GM19099 (cell line): Measurements from ENCODE around the gene ATP1A2.

Experiments
- POLR2A ChIP-seq: IDR thresholded peaks from 3 replicates; pipeline ENCODE4 v1.6.1; 2011; ENCODE audit warnings: low read depth; ENCODE audit not compliant: insufficient read length; ENCODE audit errors: extremely low read depth

ATP1A2 gene

DNA sequence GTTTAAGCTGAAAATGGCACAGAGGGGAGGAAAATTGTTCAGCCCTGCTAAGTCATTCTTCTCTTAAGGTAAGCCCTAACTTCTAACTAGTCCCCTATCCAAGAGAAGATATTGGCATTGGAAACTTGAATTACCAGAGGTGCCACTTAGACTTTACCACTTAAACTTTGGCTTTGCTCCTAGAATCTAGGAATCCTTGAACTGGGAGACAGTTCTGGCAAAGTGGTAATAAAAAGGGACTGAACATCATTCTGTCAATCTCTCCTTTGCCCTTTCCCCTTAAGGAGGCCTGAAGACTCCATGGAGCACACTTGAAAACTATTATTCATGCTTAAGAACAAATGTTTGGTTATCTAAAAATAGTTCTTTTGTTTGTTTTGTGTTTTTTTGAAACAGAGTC, 44.3 kb downstream of the ATP1A2 start:
- no peak for TF ChIP-seq POLR2A

DNA sequence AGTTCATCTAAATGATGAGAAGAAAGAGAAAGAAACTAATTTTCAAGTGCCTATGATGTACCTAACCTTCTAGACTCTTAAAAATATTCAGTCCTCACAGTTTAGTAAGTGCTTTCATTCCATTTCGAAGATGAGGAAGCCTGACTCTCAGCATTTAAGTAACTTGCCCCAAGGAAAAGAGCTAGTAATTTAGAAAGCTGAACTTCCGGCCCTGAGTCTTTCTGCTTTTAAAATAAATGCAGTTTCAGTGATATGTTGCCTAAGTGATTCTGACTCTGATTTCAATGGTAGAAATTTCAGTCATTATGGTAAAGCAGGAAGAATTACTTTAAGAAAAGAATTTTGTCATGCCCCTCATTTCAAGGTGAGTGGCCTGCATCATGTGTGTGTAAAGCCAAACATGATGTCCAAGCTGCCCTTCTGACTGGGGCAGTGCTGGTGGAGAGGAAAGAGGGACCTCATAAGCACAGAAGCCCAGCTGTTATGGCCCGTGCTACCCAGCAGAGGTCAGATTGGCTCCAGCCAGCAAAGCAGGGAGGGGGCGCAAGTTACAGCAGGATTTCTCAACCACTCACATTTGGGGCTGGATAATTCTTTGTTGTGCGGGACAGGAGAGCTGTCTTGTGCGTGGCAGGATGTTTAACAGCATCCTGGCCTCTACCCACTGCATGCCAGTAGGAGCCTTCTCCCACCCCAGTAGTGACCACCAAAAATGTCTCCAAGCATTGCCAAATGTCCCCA, 46.6 kb downstream of the ATP1A2 start:
- TF ChIP-seq POLR2A, result no peak

DNA sequence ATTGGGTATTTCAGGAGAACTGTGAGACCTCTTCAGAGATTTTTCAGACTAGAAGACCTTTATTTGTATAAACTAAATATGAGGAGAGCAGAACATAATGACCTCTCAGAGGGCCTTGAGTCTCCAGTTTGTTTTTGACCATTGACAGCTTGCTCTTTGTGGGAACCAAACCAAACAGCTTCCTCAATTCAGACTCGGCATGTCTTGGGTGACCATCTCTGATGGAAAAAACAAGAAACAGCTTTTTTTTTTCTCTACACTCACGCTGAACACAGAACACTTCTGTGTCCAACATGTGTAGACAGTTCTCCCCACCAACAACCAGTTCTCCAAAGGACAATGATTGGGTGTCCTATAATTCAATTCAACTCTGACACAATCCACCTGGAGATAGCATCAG, 47.4 kb downstream of the ATP1A2 start:
- TF ChIP-seq POLR2A, result no peak

DNA sequence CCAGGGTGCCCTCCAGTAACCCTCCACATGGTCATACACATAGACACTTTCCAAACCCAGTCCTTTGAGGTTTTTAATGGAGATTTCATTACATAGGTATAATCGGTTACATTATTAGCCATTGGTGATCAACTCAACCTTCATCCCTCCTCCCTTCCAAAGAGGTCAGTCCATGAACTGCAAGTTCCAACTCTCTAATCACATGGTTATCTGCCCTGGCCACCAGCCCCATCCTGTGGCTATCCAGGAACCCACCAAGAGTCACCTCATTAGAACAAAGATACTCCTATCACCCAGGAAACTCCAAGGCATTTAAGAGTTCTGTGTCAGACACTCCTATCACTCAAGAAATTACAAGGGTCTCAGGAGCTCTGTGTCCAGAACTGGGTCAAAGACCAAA, 48.1 kb downstream of the ATP1A2 start:
- TF ChIP-seq POLR2A, result no peak

DNA sequence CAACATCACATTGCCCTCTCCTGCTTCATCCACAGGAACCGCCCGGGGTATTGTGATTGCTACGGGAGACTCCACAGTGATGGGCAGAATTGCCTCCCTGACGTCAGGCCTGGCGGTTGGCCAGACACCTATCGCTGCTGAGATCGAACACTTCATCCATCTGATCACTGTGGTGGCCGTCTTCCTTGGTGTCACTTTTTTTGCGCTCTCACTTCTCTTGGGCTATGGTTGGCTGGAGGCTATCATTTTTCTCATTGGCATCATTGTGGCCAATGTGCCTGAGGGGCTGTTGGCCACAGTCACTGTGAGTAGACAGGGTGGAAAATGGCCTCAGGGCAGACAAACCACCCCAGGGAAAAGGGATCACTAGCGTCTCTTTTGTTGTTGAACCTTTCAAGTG, 48.6 kb downstream of the ATP1A2 start:
- no peak for TF ChIP-seq POLR2A

DNA sequence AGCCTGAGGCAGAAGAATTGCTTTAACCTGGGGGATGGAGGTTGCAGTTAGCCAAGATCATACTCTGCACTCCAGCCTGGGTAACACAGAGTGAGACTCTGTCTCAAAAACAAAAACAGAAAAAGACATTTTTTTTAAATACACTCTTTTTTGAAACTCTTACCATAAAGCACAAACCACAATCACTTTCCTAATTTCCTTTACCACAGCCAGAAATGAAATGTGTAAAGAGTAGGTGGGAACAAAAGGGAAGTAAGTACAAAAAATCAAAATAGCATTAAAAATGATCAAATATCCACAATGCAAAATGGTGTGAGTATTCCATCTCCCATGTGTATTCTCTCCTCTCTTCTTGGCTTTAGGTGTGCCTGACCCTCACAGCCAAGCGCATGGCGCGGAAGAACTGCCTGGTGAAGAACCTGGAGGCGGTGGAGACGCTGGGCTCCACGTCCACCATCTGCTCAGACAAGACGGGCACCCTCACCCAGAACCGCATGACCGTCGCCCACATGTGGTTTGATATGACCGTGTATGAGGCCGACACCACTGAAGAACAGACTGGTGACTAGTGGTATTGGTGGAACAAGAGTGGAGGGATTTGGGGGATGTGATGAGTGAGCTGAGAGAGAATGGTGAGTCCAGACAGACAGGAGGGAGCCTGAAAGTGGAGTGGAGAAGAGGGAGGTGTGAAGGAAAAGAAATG, 50.8 kb downstream of the ATP1A2 start:
- TF ChIP-seq POLR2A, result no peak

DNA sequence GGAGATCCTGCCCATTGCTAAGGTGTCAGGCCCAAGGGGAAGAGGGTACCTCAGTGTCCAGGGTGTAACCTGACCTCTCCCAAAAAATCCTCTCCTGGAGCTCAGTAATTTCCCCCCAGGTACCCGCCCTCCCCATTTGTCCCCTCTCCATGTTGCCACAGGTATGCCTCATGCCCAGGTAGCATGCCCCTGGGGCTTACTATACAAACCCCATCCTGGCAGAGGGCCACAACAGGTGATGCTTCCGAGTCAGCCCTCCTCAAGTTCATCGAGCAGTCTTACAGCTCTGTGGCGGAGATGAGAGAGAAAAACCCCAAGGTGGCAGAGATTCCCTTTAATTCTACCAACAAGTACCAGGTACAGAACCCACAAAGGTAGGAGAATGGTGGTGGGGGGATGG, 51.5 kb downstream of the ATP1A2 start:
- no peak for TF ChIP-seq POLR2A

DNA sequence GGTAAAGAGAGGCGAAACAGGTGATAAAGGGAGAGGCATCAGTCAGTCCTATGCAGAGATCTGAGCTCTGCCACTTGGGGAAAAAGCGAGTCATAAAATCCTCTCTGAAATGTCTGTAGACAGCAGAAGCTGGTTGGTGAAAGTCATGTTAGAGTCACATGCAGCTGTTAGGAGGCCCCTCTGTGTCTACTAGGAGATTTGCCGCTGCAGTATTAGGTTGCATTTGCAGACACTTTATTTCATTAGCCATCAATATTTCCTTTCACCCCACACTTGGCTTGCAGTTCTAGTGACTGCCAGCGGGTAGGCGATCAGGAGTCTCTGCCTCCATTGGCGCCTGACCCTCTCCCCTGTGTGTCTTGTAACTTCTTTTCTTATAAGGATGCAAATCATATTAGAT, 52.0 kb downstream of the ATP1A2 start:
- no peak for TF ChIP-seq POLR2A

DNA sequence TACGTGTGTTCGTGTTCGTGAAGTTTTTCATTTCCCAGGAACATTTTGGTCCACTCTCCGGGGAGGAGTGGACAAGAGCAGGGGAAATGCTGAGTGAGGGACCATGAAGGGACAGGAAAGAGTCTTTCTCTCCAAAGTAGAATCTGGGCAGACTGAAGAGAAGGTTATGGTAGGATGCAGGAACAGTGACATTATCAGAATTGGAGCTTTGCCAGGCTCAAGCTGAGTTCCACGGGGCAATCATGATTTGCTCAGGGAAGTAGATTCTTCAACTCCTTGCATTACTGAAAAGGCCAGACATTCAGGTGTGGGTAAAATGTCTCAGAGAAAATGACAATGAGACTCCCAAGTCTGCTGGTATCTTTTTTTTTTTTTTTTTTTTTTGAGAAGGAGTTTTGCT, 52.5 kb downstream of the ATP1A2 start:
- TF ChIP-seq POLR2A, result no peak

DNA sequence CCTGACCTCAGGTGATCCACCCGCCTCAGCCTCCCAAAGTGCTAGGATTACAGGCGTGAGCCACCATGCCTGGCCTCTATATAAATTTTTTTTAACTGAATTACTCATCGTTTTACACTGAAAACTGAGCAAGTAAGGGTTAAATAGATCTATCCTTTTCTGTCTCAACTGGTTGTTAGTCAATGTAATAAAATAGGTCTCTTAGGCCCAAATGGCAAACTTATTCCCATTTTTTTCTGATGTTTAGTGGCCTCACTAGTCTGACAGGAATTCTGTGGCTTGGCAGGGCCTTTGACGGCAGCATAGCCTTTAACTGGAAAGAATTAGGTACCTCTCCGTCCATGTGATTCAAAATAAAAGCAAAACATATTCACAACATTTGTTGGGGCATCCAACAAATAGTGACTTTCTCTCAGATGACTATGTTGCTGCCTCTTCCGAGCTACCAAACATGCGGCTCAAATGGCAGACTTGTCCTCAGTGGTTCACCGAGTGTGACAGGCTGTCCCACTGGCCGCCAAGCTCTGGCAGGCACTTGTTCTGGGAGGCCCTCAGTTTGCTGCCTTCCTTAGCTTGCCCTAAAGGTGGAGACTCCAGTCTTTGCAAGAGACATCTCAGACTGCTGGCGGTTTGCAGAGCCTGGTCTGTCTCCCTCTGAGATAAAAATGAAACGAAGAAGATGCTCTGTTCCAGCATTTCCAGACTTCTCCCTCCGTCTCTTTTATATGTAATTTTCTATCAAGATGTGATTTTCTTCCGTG, 53.2 kb downstream of the ATP1A2 start:
- TF ChIP-seq POLR2A, result no peak

DNA sequence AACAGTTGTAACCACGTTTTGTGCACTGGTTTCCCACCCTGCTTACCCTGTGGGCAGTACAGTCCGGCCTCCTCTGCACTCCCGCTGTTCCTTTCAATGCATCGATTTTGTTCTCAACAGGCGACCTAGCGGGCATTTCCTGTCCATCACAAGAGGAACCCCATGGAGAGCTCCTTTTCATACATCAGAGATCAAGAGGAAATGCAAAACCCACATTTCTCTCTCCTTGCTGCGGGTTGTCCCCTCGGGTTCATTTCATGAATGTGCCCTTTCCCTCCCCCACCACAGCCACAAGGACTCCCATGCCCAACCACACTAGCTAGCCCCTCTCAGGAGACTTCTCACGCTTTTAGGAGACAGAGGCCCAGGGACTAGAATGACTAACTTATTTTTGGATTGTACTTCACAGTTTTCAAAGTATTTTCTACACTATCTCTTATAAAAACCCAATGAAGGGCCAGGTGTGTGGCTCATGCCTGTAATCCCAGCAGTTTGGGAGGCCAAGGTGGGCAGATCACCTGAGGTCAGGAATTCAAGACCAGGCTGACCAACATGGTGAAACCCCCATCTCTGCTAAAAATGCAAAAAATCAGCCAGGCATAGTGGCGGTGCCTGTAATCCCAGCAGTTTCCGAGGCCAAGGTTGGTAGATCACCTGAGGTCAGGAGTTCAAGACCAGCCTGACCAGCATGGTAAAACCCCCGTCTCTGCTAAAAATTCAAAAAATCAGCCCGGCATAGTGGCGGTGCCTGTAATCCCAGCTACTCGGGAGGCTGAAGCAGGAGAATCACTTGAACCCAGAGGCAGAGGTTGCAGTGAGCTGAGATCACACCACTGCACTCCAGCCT, 54.2 kb downstream of the ATP1A2 start:
- TF ChIP-seq POLR2A, result no peak

DNA sequence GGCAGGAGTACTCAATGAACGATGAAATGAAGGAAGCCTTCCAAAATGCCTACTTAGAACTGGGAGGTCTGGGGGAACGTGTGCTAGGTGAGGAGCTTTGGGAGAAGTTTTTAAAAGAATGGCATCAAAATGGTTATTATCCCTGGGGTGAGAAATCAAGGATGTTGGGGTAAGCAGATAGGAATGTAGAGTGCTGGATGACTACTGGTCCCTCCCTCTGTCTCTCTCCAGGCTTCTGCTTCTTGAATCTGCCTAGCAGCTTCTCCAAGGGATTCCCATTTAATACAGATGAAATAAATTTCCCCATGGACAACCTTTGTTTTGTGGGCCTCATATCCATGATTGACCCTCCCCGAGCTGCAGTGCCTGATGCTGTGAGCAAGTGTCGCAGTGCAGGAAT, 55.8 kb downstream of the ATP1A2 start:
- no peak for TF ChIP-seq POLR2A

DNA sequence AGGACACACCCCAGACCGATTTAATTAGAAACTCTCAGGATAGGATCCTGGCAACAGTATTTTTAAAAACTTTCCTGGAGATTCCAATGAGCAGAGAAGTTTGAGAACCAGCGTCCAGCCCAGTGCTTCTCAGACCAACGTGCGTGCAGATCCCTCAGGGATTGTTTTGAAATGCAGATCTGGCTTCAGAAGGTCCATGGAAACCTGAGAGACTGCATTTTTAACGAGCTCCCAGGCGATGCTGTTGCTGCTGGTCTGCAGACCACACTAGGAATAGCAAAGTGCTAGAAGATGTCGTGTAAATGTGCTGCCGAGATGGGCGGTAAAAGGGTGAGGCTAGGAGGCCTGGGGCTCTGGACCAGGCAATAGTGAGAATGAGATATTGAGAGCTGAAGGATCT, 56.4 kb downstream of the ATP1A2 start:
- no peak for TF ChIP-seq POLR2A

DNA sequence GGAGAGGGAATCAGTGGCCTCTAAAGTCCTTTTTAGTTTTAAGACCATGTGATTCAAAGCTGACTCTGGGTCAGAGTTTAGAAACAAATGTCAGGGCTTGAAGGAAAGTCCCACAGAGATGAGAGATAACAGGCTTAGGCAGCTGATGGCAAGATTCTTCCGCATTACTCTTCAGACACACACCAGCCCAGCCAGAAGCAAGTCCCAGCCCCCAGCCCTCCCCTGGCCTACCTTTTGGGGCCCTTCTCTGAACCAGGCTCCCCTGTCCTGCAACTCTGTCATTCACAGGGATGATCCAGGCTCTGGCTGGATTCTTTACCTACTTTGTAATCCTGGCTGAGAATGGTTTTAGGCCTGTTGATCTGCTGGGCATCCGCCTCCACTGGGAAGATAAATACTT, 61.7 kb downstream of the ATP1A2 start:
- no peak for TF ChIP-seq POLR2A

DNA sequence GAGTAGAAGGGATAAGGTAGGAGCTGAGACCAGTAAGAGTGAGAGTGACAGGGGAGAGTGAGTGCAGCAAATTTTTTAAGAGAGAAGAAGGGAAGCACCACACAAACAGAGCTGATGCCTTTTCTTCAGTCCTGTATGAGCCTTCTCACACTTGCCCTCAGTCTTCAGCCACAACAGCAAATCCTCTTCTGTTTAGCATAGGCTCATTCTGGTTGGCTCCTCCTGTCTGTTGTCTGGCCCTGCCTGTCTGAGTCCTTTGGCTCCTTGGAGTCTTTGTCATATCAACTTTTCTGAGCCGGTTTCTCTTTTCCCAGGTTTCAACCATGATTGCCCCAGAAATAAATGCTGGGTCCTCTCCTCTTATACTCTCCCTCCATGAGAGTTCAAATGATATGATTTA, 62.1 kb downstream of the ATP1A2 start:
- no peak for TF ChIP-seq POLR2A
